H1 (cell line): ENCODE data around the gene VPS13A. TPM values are rescaled to one million over a fixed set of nuclear protein-coding genes. Genes with fewer than 3 reads are reported as not detected.

Source experiments
- CTCF ChIA-PET: fragments of 300-600 bp; sonication (Branson Sonifier 250); formaldehyde crosslinking; loops from one replicate; lab custom pipeline; 2021; ENCODE audit not compliant: partially characterized antibody; lab: Charles Lee
- POLR2A ChIA-PET: fragments of 300-600 bp; sonication (Branson Sonifier 250); formaldehyde crosslinking; loops from one replicate; lab custom pipeline; 2021; ENCODE audit warnings: inconsistent platforms; ENCODE audit not compliant: partially characterized antibody; lab: Charles Lee
- DNase-seq, 2 experiments: peaks; one replicate each; pipeline versions ENCODE4 v3.0.0 to v3.0.0-alpha.2; 2010 to 2022; ENCODE audit warnings: low spot score in 2 of 2, low read depth in 1 of 2, mixed read lengths in 1 of 2
- FAIRE-seq: peaks from 2 replicates; lab custom pipeline; 2011; peaks lifted over from hg19 to GRCh38; lab: Jason Lieb, UNC
- H2AFZ ChIP-seq: 2 replicates; pipeline ENCODE4 v1.8.1; 2012; ENCODE audit warnings: low read length, inconsistent platforms
- H2AK5ac ChIP-seq: 2 replicates; pipeline ENCODE4 v1.6.1; 2013; ENCODE audit warnings: low read depth, low read length
- H2BK120ac ChIP-seq: replicated peaks from 2 replicates; pipeline ENCODE3; 2013; ENCODE audit warnings: low read depth, low read length, inconsistent platforms
- H2BK12ac ChIP-seq: 2 replicates; pipeline ENCODE4 v1.6.1; 2013; ENCODE audit warnings: low read depth, low read length
- H2BK15ac ChIP-seq: 2 replicates; pipeline ENCODE4 v1.6.1; 2013; ENCODE audit warnings: low read length
- H2BK20ac ChIP-seq: 2 replicates; pipeline ENCODE4 v1.6.1; 2013; ENCODE audit warnings: low read length
- H2BK5ac ChIP-seq: 2 replicates; pipeline ENCODE4 v1.6.1; 2013; ENCODE audit warnings: low read depth, low read length
- H3K14ac ChIP-seq: 2 replicates; pipeline ENCODE4 v1.6.1; 2013; ENCODE audit warnings: inconsistent platforms; ENCODE audit not compliant: insufficient read length
- H3K18ac ChIP-seq: 2 replicates; pipeline ENCODE4 v1.6.1; 2013; ENCODE audit warnings: low read length; ENCODE audit errors: extremely low read depth
- H3K23ac ChIP-seq: 2 replicates; pipeline ENCODE4 v1.6.1; 2013; ENCODE audit warnings: inconsistent platforms; ENCODE audit not compliant: insufficient read length
- H3K23me2 ChIP-seq: 2 replicates; pipeline ENCODE4 v1.6.1; 2013; ENCODE audit warnings: low read depth, low read length
- H3K27ac ChIP-seq: 2 replicates; pipeline ENCODE4 v1.6.1; 2011; ENCODE audit warnings: low read depth, low read length, inconsistent platforms
- H3K27me3 ChIP-seq, 4 experiments: replicated peaks in 1 of 4; 1 replicate in 1 of 4; 2 replicates in 3 of 4; pipeline versions ENCODE4 v1.6.1 to v1.8.1; 2011 to 2013; ENCODE audit warnings: low read length in 3 of 4, mild to moderate bottlenecking in 3 of 4, inconsistent platforms in 2 of 4, mixed read lengths in 2 of 4, moderate library complexity in 1 of 4; ENCODE audit not compliant: control insufficient read depth in 3 of 4, insufficient read depth in 3 of 4; ENCODE audit errors: extremely low read depth in 1 of 4
- H3K36me3 ChIP-seq, 4 experiments: 2 replicates each; pipeline versions ENCODE4 v1.6.1 to v1.8.1; 2011 to 2013; ENCODE audit warnings: mild to moderate bottlenecking in 4 of 4, low read length in 3 of 4, moderate library complexity in 2 of 4, control low read depth in 1 of 4, inconsistent platforms in 1 of 4; ENCODE audit not compliant: insufficient read depth in 4 of 4, control insufficient read depth in 2 of 4
- H3K4ac ChIP-seq: replicated peaks from 2 replicates; pipeline ENCODE3; 2013; ENCODE audit warnings: low read length, low read depth, mixed read lengths, inconsistent platforms; ENCODE audit not compliant: insufficient read length
- H3K4me1 ChIP-seq, 4 experiments: replicated peaks in 1 of 4; 1 replicate in 1 of 4; 2 replicates in 3 of 4; pipeline versions ENCODE4 v1.6.1 to v1.8.1; 2011 to 2013; ENCODE audit warnings: low read length in 3 of 4, inconsistent platforms in 2 of 4, mixed read lengths in 1 of 4; ENCODE audit not compliant: insufficient read depth in 4 of 4, control insufficient read depth in 3 of 4
- H3K4me2 ChIP-seq, 2 experiments: 2 replicates each; pipeline versions ENCODE4 v1.6.1 to v1.8.1; 2011 to 2013; ENCODE audit warnings: low read depth in 2 of 2, low read length in 2 of 2, control low read depth in 1 of 2, inconsistent platforms in 1 of 2, mild to moderate bottlenecking in 1 of 2; ENCODE audit not compliant: insufficient read depth in 1 of 2
- H3K4me3 ChIP-seq, 4 experiments: fragments of 200-600, 300-600 bp in 1 of 4; sonication (generic), shearing (Covaris generic), sonication (Bioruptor Twin) in 1 of 4; 2 replicates each; pipeline versions ENCODE4 v1.5.1 to v1.8.1; 2011 to 2016; ENCODE audit warnings: low read length in 4 of 4, low read depth in 3 of 4, control low read depth in 2 of 4, inconsistent platforms in 2 of 4, mild to moderate bottlenecking in 2 of 4, mixed read lengths in 1 of 4, moderate library complexity in 1 of 4; ENCODE audit not compliant: insufficient read depth in 2 of 4; ENCODE audit errors: extremely low read depth in 1 of 4
- H3K56ac ChIP-seq: replicated peaks from 2 replicates; pipeline ENCODE3; 2013; ENCODE audit warnings: low read depth, mild to moderate bottlenecking, mixed read lengths, low read length, inconsistent platforms; ENCODE audit not compliant: insufficient read length
- H3K79me1 ChIP-seq: 2 replicates; pipeline ENCODE4 v1.6.1; 2013; ENCODE audit warnings: low read depth, low read length, control low read depth
- H3K79me2 ChIP-seq, 2 experiments: 2 replicates each; pipeline versions ENCODE4 v1.6.1 to v1.8.1; 2012 to 2013; ENCODE audit warnings: low read length in 2 of 2, mild to moderate bottlenecking in 2 of 2, inconsistent platforms in 1 of 2; ENCODE audit not compliant: insufficient read depth in 2 of 2, control insufficient read depth in 1 of 2
- H3K9ac ChIP-seq, 4 experiments: replicated peaks in 1 of 4; 1 replicate in 1 of 4; 2 replicates in 3 of 4; pipeline versions ENCODE4 v1.6.1 to v1.8.1; 2011 to 2013; ENCODE audit warnings: low read depth in 3 of 4, low read length in 3 of 4, control low read depth in 2 of 4, mild to moderate bottlenecking in 2 of 4, moderate library complexity in 2 of 4, inconsistent platforms in 1 of 4; ENCODE audit errors: extremely low read depth in 1 of 4
- H3K9me3 ChIP-seq, 2 experiments: 2 replicates each; pipeline versions ENCODE4 v1.6.1 to v1.8.1; 2012 to 2013; ENCODE audit warnings: mild to moderate bottlenecking in 2 of 2, moderate library complexity in 2 of 2, control low read depth in 1 of 2, inconsistent platforms in 1 of 2, low read depth in 1 of 2, low read length in 1 of 2, mixed read lengths in 1 of 2; ENCODE audit not compliant: insufficient read depth in 2 of 2
- H4K20me1 ChIP-seq, 2 experiments: replicated peaks in 1 of 2; 2 replicates each; pipeline versions ENCODE3 to v1.8.1; 2011 to 2013; ENCODE audit warnings: inconsistent platforms in 2 of 2, low read length in 2 of 2, mild to moderate bottlenecking in 1 of 2; ENCODE audit not compliant: insufficient read depth in 2 of 2, control insufficient read depth in 1 of 2
- H4K5ac ChIP-seq: 2 replicates; pipeline ENCODE4 v1.6.1; 2013; ENCODE audit warnings: low read length, low read depth, mixed read lengths, inconsistent platforms; ENCODE audit not compliant: insufficient read length
- H4K8ac ChIP-seq: 2 replicates; pipeline ENCODE4 v1.8.0; 2013; ENCODE audit warnings: mild to moderate bottlenecking, moderate library complexity, low read length, inconsistent platforms; ENCODE audit not compliant: insufficient read depth; ENCODE audit errors: extremely low read depth
- H4K91ac ChIP-seq: replicated peaks from 2 replicates; pipeline ENCODE3; 2013; ENCODE audit warnings: low read length, mixed read lengths, inconsistent platforms; ENCODE audit not compliant: insufficient read length
- ASH2L ChIP-seq: fragments of 200-600, 300-600 bp; sonication (generic); IDR thresholded peaks from one replicate; pipeline ENCODE4 v1.7.1; 2017; ENCODE audit warnings: low read length
- HDAC6 ChIP-seq: IDR thresholded peaks from one replicate; pipeline ENCODE4 v1.7.1; 2012; ENCODE audit warnings: low read depth, mild to moderate bottlenecking, inconsistent platforms, low read length, moderate library complexity
- POU5F1 ChIP-seq: IDR thresholded peaks from 2 replicates; pipeline ENCODE4 v1.6.1; 2011; ENCODE audit warnings: low read depth, mild to moderate bottlenecking, low read length, moderate library complexity
- TAF1 ChIP-seq: IDR thresholded peaks from 2 replicates; pipeline ENCODE4 v1.6.1; 2011; ENCODE audit warnings: mild to moderate bottlenecking, low read depth, low read length
- WGBS, 2 experiments: shearing (Covaris generic) in 1 of 2; methylation state at CpG; one replicate each; pipeline versions ENCODE4 v1.1.6 to v1.1.7; 2013 to 2015; ENCODE audit warnings: low lambda C conversion rate in 2 of 2, mixed read lengths in 2 of 2, inconsistent platforms in 1 of 2, low coverage in 1 of 2, missing lambda C conversion rate in 1 of 2; ENCODE audit not compliant: insufficient replicate concordance in 2 of 2, insufficient coverage in 1 of 2, insufficient read length in 1 of 2; ENCODE audit errors: extremely low coverage in 1 of 2, missing lambda C conversion rate in 1 of 2; 5-methylcytosine and 5-hydroxymethylcytosine counted together
- polyA plus RNA-seq, 7 experiments: library from polyadenylated mRNA; depleted of rRNA in 3 of 7; stranded (reverse) in 5 of 7; unstranded in 2 of 7; fragments of >200 nt in 5 of 7; fragments of 200-250 nt in 2 of 7; gene quantifications; 1 replicate in 5 of 7; 2 replicates in 1 of 7; 4 replicates in 1 of 7; pipeline versions ENCODE4 v1.2.1 to v1.2.3, GENCODE V29; 2011 to 2013; ENCODE audit warnings: missing spikeins in 2 of 7, mixed read lengths in 2 of 7
- total RNA-seq: library from RNA; stranded (reverse); fragmentation: NEBNext Ultra II Directional; extraction: Animal tissue kit (Norgen Biotek cat#: 25700); gene quantifications from 2 replicates; pipeline ENCODE4 v1.2.1, GENCODE V29; 2021

The VPS13A gene
- total and polyA plus RNA-seq, 2 of the 8 experiments (the other 6 are each of a cell fraction or from before 2014, with no cell fraction given), result 6.0 to 36.5 TPM

GRCh38 chr9:77429928-77430327 is 252.6 kb downstream of the VPS13A start:
- Histone ChIP-seq H2BK120ac (no peak overlapping the region), H3K36me3 (no peaks in the 10 kb centered on the region), H4K5ac (no peak overlapping the region), H3K79me2 (no peaks in the 10 kb centered on the region), H3K56ac (no peak overlapping the region), H2BK5ac (no peak overlapping the region), H4K8ac (no peak overlapping the region), H3K27me3 (no peaks in the 10 kb centered on the region), H3K4ac (no peak overlapping the region), H2AFZ (no peak overlapping the region), H3K27ac (no peak overlapping the region), H4K91ac (no peak overlapping the region), H3K4me1 (no peaks in the 10 kb centered on the region), H3K79me1 (no peaks in the 10 kb centered on the region), H3K9ac (no peak overlapping the region), H3K18ac (no peak overlapping the region), H4K20me1 (no peaks in the 10 kb centered on the region), H3K4me3 (no peak overlapping the region), H3K4me2 (no peak overlapping the region), H3K23ac (no peak overlapping the region), H2BK15ac (no peak overlapping the region), H2BK12ac (no peak overlapping the region), H3K23me2 (no peaks in the 10 kb centered on the region), H3K9me3 (no peaks in the 10 kb centered on the region), H2AK5ac (no peak overlapping the region), H3K14ac (no peak overlapping the region), H2BK20ac (no peak overlapping the region)
- CTCF ChIA-PET, result interaction anchor here (1.2 to 20.5 kb wide), 3 partner anchors 26 to 262 kb away, joined by 3 to 384 read pairs (median 3); no protein-coding TSS in a partner anchor
- TF ChIP-seq TAF1 (no peak), POU5F1 (no peak), ASH2L (no peak), HDAC6 (no peak)
- 76% methylated on average over 2 of the region's 2 CpGs; no CpG with 5 or more reads in 1 of the 2 experiments for WGBS, 2 experiments
- FAIRE-seq (no peak), DNase-seq (no peak)
- POLR2A ChIA-PET, result no interaction called here
